ENCODE results near the gene TMEM135. TPM values are rescaled to one million over a fixed set of nuclear protein-coding genes. Genes with fewer than 3 reads are reported as not detected.

Gene TMEM135
- total RNA-seq, 5 donors from 2014 or later (not counting 1 experiment from before 2014, with no cell fraction given): 6.3 to 20.8 (median 12.7) TPM

GRCh38 chr11:87057749-87058148 lies 20.0 kb downstream of the TMEM135 start:
- H3K27ac Mint-ChIP-seq: no peak overlapping the region
- CTCF ChIA-PET: interaction anchor here in 1 of 2 donors (0.6 kb wide), 1 partner anchor 24 kb away, joined by 4 read pairs; no protein-coding TSS in a partner anchor

GRCh38 chr11:87059596-87060390 lies 22.1 kb downstream of the TMEM135 start:
- Histone ChIP-seq H3K27ac (ENCODE audit: low read length) (no peak overlapping the region), H3K4me3 (ENCODE audit: control insufficient read depth in 1 of 2, extremely low read depth in 1 of 2, low read length in 1 of 2) (no peak overlapping the region), H3K36me3 (ENCODE audit: control insufficient read depth in 2 of 2, extremely low read depth in 1 of 2, insufficient read depth in 1 of 2, low read length in 1 of 2) (no peaks in the 10 kb centered on the region), H3K4me1 (ENCODE audit: control insufficient read depth in 1 of 2, extremely low read depth in 1 of 2, insufficient read depth in 2 of 2, low read length in 2 of 2) (no peaks in the 10 kb centered on the region), H3K9me3 (no peaks in the 10 kb centered on the region), H3K27me3 (replicated peaks in 1 of 2; ENCODE audit: control insufficient read depth in 2 of 2, extremely low read depth in 1 of 2, insufficient read depth in 2 of 2, low read length in 1 of 2) (no peaks in the 10 kb centered on the region)
- no peaks in the 10 kb centered on the region for H3K9me3 Mint-ChIP-seq
- DNase-seq (no peak), ATAC-seq (replicated peaks in 1 of 4) (no peak)
- H3K27ac Mint-ChIP-seq: no peak overlapping the region
- peaks cover 7 to 14% (median 8%) of the 10 kb centered on the region in 3 donors for H3K4me1 Mint-ChIP-seq
- CTCF ChIA-PET: no interaction called here
- H3K36me3 Mint-ChIP-seq: peaks cover 11% of the 10 kb centered on the region
- WGBS (ENCODE audit: insufficient coverage): 96% methylated on average over 9 of the region's 10 CpGs
- H3K4me3 Mint-ChIP-seq: no peak overlapping the region
- H3K27me3 Mint-ChIP-seq: no peaks in the 10 kb centered on the region
- POLR2A ChIA-PET: no interaction called here

More at GRCh38 chr11:87057749-87058148, 20.0 kb downstream of the TMEM135 start:
- Histone ChIP-seq H3K9me3 (no peaks in the 10 kb centered on the region), H3K27ac (ENCODE audit: low read length) (no peak overlapping the region), H3K27me3 (replicated peaks in 1 of 2; ENCODE audit: control insufficient read depth in 2 of 2, extremely low read depth in 1 of 2, insufficient read depth in 2 of 2, low read length in 1 of 2) (no peaks in the 10 kb centered on the region), H3K4me1 (ENCODE audit: control insufficient read depth in 1 of 2, extremely low read depth in 1 of 2, insufficient read depth in 2 of 2, low read length in 2 of 2) (no peaks in the 10 kb centered on the region), H3K36me3 (ENCODE audit: control insufficient read depth in 2 of 2, extremely low read depth in 1 of 2, insufficient read depth in 1 of 2, low read length in 1 of 2) (no peaks in the 10 kb centered on the region), H3K4me3 (ENCODE audit: control insufficient read depth in 1 of 2, extremely low read depth in 1 of 2, low read length in 1 of 2) (no peak overlapping the region)
- ATAC-seq (replicated peaks in 1 of 4) (no peak), DNase-seq (no peak)
- Mint-ChIP-seq H3K4me1 (peaks cover 5 to 7% (median 5%) of the 10 kb centered on the region in 3 donors), H3K9me3 (no peaks in the 10 kb centered on the region), H3K27me3 (no peaks in the 10 kb centered on the region), H3K36me3 (peaks cover 10% of the 10 kb centered on the region), H3K4me3 (no peak overlapping the region)
- POLR2A ChIA-PET: no interaction called here

- H3K27me3 ChIP-seq (replicated peaks in 1 of 2; ENCODE audit: control insufficient read depth in 2 of 2, extremely low read depth in 1 of 2, insufficient read depth in 2 of 2, low read length in 1 of 2): no peaks in the 10 kb centered on the region
- H3K4me3 ChIP-seq (ENCODE audit: control insufficient read depth in 1 of 2, extremely low read depth in 1 of 2, low read length in 1 of 2): no peak overlapping the region
- H3K9me3 ChIP-seq: no peaks in the 10 kb centered on the region
- no peaks in the 10 kb centered on the region for H3K4me1 ChIP-seq (ENCODE audit: control insufficient read depth in 1 of 2, extremely low read depth in 1 of 2, insufficient read depth in 2 of 2, low read length in 2 of 2)
- DNase-seq (no peak), ATAC-seq (replicated peaks in 1 of 4) (no peak)
- H3K36me3 ChIP-seq (ENCODE audit: control insufficient read depth in 2 of 2, extremely low read depth in 1 of 2, insufficient read depth in 1 of 2, low read length in 1 of 2): no peaks in the 10 kb centered on the region
- CTCF ChIA-PET: no interaction called here
- POLR2A ChIA-PET: interaction anchor here in 1 of 2 donors (0.6 kb wide), 1 partner anchor 49 kb away, joined by 5 read pairs; no protein-coding TSS in a partner anchor
- no peak overlapping the region for H3K27ac ChIP-seq (ENCODE audit: low read length)
- Mint-ChIP-seq H3K4me1 (peaks cover 17 to 25% (median 17%) of the 10 kb centered on the region in 3 donors), H3K9me3 (no peaks in the 10 kb centered on the region), H3K27me3 (no peaks in the 10 kb centered on the region), H3K4me3 (no peak overlapping the region), H3K36me3 (peaks cover 13% of the 10 kb centered on the region), H3K27ac (no peak overlapping the region)
- WGBS (ENCODE audit: insufficient coverage): 100% methylated on average over 3 of the region's 6 CpGs
Measured at GRCh38 chr11:87061766-87062165, 24.0 kb downstream of the TMEM135 start.

GRCh38 chr11:87063982-87064381 lies 26.2 kb downstream of the TMEM135 start:
- Mint-ChIP-seq H3K4me1 (peaks cover 10 to 25% (median 17%) of the 10 kb centered on the region in 3 donors), H3K9me3 (no peaks in the 10 kb centered on the region), H3K4me3 (no peak overlapping the region), H3K27me3 (no peaks in the 10 kb centered on the region), H3K36me3 (peaks cover 12% of the 10 kb centered on the region), H3K27ac (no peak overlapping the region)
- ATAC-seq (replicated peaks in 1 of 4) (no peak), DNase-seq (no peak)
- Histone ChIP-seq H3K4me3 (ENCODE audit: control insufficient read depth in 1 of 2, extremely low read depth in 1 of 2, low read length in 1 of 2) (no peak overlapping the region), H3K27me3 (replicated peaks in 1 of 2; ENCODE audit: control insufficient read depth in 2 of 2, extremely low read depth in 1 of 2, insufficient read depth in 2 of 2, low read length in 1 of 2) (no peaks in the 10 kb centered on the region), H3K36me3 (ENCODE audit: control insufficient read depth in 2 of 2, extremely low read depth in 1 of 2, insufficient read depth in 1 of 2, low read length in 1 of 2) (peaks cover 0 to 4% of the 10 kb centered on the region in 2 donors), H3K9me3 (no peaks in the 10 kb centered on the region), H3K27ac (ENCODE audit: low read length) (no peak overlapping the region), H3K4me1 (ENCODE audit: control insufficient read depth in 1 of 2, extremely low read depth in 1 of 2, insufficient read depth in 2 of 2, low read length in 2 of 2) (no peaks in the 10 kb centered on the region)
- WGBS (ENCODE audit: insufficient coverage): no CpG with 5 or more reads among the region's 2 CpGs
- CTCF ChIA-PET: interaction anchor here in 1 of 2 donors (0.6 kb wide), 1 partner anchor 1380 kb away, joined by 3 read pairs; no protein-coding TSS in a partner anchor
- POLR2A ChIA-PET: no interaction called here

GRCh38 chr11:87072787-87073186 lies 35.1 kb downstream of the TMEM135 start:
- Mint-ChIP-seq H3K27ac (no peak overlapping the region), H3K36me3 (peaks cover 41% of the 10 kb centered on the region), H3K4me1 (no peaks in the 10 kb centered on the region), H3K27me3 (no peaks in the 10 kb centered on the region), H3K4me3 (no peak overlapping the region), H3K9me3 (no peaks in the 10 kb centered on the region)
- H3K9me3 ChIP-seq: no peaks in the 10 kb centered on the region
- peaks cover 8 to 21% of the 10 kb centered on the region in 2 donors for H3K36me3 ChIP-seq (ENCODE audit: control insufficient read depth in 2 of 2, extremely low read depth in 1 of 2, insufficient read depth in 1 of 2, low read length in 1 of 2)
- no CpG with 5 or more reads among the region's 3 CpGs for WGBS (ENCODE audit: insufficient coverage)
- no peak overlapping the region for H3K4me3 ChIP-seq (ENCODE audit: control insufficient read depth in 1 of 2, extremely low read depth in 1 of 2, low read length in 1 of 2)
- no peak overlapping the region for H3K27ac ChIP-seq (ENCODE audit: low read length)
- ChIA-PET CTCF (no interaction called here), POLR2A (no interaction called here)
- ATAC-seq (replicated peaks in 1 of 4) (no peak), DNase-seq (no peak)
- H3K27me3 ChIP-seq (replicated peaks in 1 of 2; ENCODE audit: control insufficient read depth in 2 of 2, extremely low read depth in 1 of 2, insufficient read depth in 2 of 2, low read length in 1 of 2): no peaks in the 10 kb centered on the region
- no peaks in the 10 kb centered on the region for H3K4me1 ChIP-seq (ENCODE audit: control insufficient read depth in 1 of 2, extremely low read depth in 1 of 2, insufficient read depth in 2 of 2, low read length in 2 of 2)

GRCh38 chr11:87076260-87076783 lies 38.6 kb downstream of the TMEM135 start:
- ATAC-seq (replicated peaks in 1 of 4): no peak
- peaks cover 7 to 8% (median 8%) of the 10 kb centered on the region in 3 donors for H3K4me1 Mint-ChIP-seq
- Histone ChIP-seq H3K36me3 (ENCODE audit: control insufficient read depth in 2 of 2, extremely low read depth in 1 of 2, insufficient read depth in 1 of 2, low read length in 1 of 2) (peaks cover 8 to 14% of the 10 kb centered on the region in 2 donors), H3K27ac (ENCODE audit: low read length) (no peak overlapping the region), H3K27me3 (replicated peaks in 1 of 2; ENCODE audit: control insufficient read depth in 2 of 2, extremely low read depth in 1 of 2, insufficient read depth in 2 of 2, low read length in 1 of 2) (no peaks in the 10 kb centered on the region), H3K9me3 (no peaks in the 10 kb centered on the region), H3K4me1 (ENCODE audit: control insufficient read depth in 1 of 2, extremely low read depth in 1 of 2, insufficient read depth in 2 of 2, low read length in 2 of 2) (no peaks in the 10 kb centered on the region), H3K4me3 (ENCODE audit: control insufficient read depth in 1 of 2, extremely low read depth in 1 of 2, low read length in 1 of 2) (no peak overlapping the region)
- peaks cover 36% of the 10 kb centered on the region for H3K36me3 Mint-ChIP-seq
- H3K9me3 Mint-ChIP-seq: no peaks in the 10 kb centered on the region
- POLR2A ChIA-PET: no interaction called here
- CTCF ChIA-PET: no interaction called here
- H3K4me3 Mint-ChIP-seq: no peak overlapping the region
- H3K27me3 Mint-ChIP-seq: no peaks in the 10 kb centered on the region
- WGBS (ENCODE audit: insufficient coverage): 88% methylated on average over 3 of the region's 3 CpGs
- DNase-seq: no peak
- no peak overlapping the region for H3K27ac Mint-ChIP-seq

Measured in T-cell (primary cell).